HG03280 (cell line): ENCODE data around the gene HASPIN.

Source experiments
- ATAC-seq: cut with Tn5 transposase; IDR thresholded peaks from one replicate; pipeline ENCODE4 v1.9.1; 2021; ENCODE audit warnings: mild to moderate bottlenecking, moderate library complexity; ENCODE audit not compliant: unreplicated experiment

HASPIN gene

GRCh38 chr17:3723556-3724377, at the start of gene HASPIN:
HASPIN (plus strand) TSS chr17:3723903; CDS start chr17:3723936, 33 bp downstream.
- peak; percentile 88 for ATAC-seq

GRCh38 chr17:3675886-3676285, 47.8 kb upstream of the HASPIN start:
- no peak for ATAC-seq

GRCh38 chr17:3678095-3678820, 45.4 kb upstream of the HASPIN start:
- no peak for ATAC-seq

- ATAC-seq = no peak
Observed at GRCh38 chr17:3678821-3679530, 44.7 kb upstream of the HASPIN start.

GRCh38 chr17:3679531-3680126, 44.1 kb upstream of the HASPIN start:
- no peak for ATAC-seq

GRCh38 chr17:3681057-3681456, 42.6 kb upstream of the HASPIN start:
- ATAC-seq = no peak

- no peak for ATAC-seq
Observed at GRCh38 chr17:3681565-3681964, 42.1 kb upstream of the HASPIN start.

GRCh38 chr17:3682033-3682432, 41.7 kb upstream of the HASPIN start:
- ATAC-seq = no peak

GRCh38 chr17:3683054-3683511, 40.6 kb upstream of the HASPIN start:
- ATAC-seq = no peak

- ATAC-seq = no peak
Observed at GRCh38 chr17:3685174-3685573, 38.5 kb upstream of the HASPIN start.

GRCh38 chr17:3688027-3688553, 35.6 kb upstream of the HASPIN start:
- no peak for ATAC-seq

- ATAC-seq = no peak
Observed at GRCh38 chr17:3688852-3689261, 34.8 kb upstream of the HASPIN start.

- no peak for ATAC-seq
Observed at GRCh38 chr17:3689262-3690093, 34.2 kb upstream of the HASPIN start.

- ATAC-seq = no peak
Observed at GRCh38 chr17:3690094-3690715, 33.5 kb upstream of the HASPIN start.

- no peak for ATAC-seq
Observed at GRCh38 chr17:3691617-3692067, 32.1 kb upstream of the HASPIN start.

GRCh38 chr17:3692346-3692745, 31.4 kb upstream of the HASPIN start:
- no peak for ATAC-seq

GRCh38 chr17:3693141-3693540, 30.6 kb upstream of the HASPIN start:
- no peak for ATAC-seq

- no peak for ATAC-seq
Observed at GRCh38 chr17:3693829-3694231, 29.9 kb upstream of the HASPIN start.

- no peak for ATAC-seq
Observed at GRCh38 chr17:3695129-3695722, 28.5 kb upstream of the HASPIN start.
